ENCODE measurements around the gene CFAP210. TPM values are rescaled to one million over a fixed set of nuclear protein-coding genes. Genes with fewer than 3 reads are reported as not detected.

The CFAP210 gene
- total and polyA plus RNA-seq, 9 of the 15 experiments (the other 6 are each of a cell fraction or from before 2014, with no cell fraction given) = 0.75 to 3.6 (median 1.3) TPM

GRCh38 chr2:169734169-169734847, 40.1 kb upstream of the CFAP210 start (continued):
- TF ChIP-seq, protein P1, sequence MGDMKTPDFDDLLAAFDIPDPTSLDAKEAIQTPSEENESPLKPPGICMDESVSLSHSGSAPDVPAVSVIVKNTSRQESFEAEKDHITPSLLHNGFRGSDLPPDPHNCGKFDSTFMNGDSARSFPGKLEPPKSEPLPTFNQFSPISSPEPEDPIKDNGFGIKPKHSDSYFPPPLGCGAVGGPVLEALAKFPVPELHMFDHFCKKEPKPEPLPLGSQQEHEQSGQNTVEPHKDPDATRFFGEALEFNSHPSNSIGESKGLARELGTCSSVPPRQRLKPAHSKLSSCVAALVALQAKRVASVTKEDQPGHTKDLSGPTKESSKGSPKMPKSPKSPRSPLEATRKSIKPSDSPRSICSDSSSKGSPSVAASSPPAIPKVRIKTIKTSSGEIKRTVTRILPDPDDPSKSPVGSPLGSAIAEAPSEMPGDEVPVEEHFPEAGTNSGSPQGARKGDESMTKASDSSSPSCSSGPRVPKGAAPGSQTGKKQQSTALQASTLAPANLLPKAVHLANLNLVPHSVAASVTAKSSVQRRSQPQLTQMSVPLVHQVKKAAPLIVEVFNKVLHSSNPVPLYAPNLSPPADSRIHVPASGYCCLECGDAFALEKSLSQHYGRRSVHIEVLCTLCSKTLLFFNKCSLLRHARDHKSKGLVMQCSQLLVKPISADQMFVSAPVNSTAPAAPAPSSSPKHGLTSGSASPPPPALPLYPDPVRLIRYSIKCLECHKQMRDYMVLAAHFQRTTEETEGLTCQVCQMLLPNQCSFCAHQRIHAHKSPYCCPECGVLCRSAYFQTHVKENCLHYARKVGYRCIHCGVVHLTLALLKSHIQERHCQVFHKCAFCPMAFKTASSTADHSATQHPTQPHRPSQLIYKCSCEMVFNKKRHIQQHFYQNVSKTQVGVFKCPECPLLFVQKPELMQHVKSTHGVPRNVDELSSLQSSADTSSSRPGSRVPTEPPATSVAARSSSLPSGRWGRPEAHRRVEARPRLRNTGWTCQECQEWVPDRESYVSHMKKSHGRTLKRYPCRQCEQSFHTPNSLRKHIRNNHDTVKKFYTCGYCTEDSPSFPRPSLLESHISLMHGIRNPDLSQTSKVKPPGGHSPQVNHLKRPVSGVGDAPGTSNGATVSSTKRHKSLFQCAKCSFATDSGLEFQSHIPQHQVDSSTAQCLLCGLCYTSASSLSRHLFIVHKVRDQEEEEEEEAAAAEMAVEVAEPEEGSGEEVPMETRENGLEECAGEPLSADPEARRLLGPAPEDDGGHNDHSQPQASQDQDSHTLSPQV (IDR thresholded peaks at IDR 0.05) = peak; percentile 9; the same call in 1 of the 2 replicates
- TF ChIP-seq YY1 (IDR thresholded peaks at IDR 0.05; ENCODE audit: borderline replicate concordance in 1 of 3, control insufficient read depth in 1 of 3, extremely low read depth in 1 of 3, insufficient read depth in 3 of 3, insufficient read length in 1 of 3, insufficient replicate concordance in 2 of 3, low read depth in 1 of 3, low read length in 2 of 3) (peak; percentile 22 to 82 (median 58)), ZFX (CRISPR knock-in tag; IDR thresholded peaks at IDR 0.05) (peak; percentile 27), L3MBTL2 (IDR thresholded peaks at IDR 0.05) (peak; percentile 8), E2F3 (CRISPR knock-in tag; IDR thresholded peaks at IDR 0.05) (0 out of 2 replicates have a peak, but pooled peaks have one; percentile 14), SIN3A (IDR thresholded peaks at IDR 0.05; ENCODE audit: borderline replicate concordance in 2 of 2, control insufficient read depth in 1 of 2, low read depth in 2 of 2, low read length in 2 of 2) (peak in 1 of 2 experiments; percentile 8; a peak in 1 of 4 replicates), ZBTB7A (IDR thresholded peaks at IDR 0.05; ENCODE audit: borderline replicate concordance, control insufficient read depth, low read depth, low read length) (peak; percentile 92), ZNF444 (CRISPR knock-in tag; IDR thresholded peaks at IDR 0.05) (0 out of 2 replicates have a peak, but pooled peaks have one; percentile 17), CBFB (CRISPR knock-in tag; IDR thresholded peaks at IDR 0.05) (no peak)
- TF ChIP-seq, protein P2, sequence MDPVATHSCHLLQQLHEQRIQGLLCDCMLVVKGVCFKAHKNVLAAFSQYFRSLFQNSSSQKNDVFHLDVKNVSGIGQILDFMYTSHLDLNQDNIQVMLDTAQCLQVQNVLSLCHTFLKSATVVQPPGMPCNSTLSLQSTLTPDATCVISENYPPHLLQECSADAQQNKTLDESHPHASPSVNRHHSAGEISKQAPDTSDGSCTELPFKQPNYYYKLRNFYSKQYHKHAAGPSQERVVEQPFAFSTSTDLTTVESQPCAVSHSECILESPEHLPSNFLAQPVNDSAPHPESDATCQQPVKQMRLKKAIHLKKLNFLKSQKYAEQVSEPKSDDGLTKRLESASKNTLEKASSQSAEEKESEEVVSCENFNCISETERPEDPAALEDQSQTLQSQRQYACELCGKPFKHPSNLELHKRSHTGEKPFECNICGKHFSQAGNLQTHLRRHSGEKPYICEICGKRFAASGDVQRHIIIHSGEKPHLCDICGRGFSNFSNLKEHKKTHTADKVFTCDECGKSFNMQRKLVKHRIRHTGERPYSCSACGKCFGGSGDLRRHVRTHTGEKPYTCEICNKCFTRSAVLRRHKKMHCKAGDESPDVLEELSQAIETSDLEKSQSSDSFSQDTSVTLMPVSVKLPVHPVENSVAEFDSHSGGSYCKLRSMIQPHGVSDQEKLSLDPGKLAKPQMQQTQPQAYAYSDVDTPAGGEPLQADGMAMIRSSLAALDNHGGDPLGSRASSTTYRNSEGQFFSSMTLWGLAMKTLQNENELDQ (CRISPR knock-in tag; IDR thresholded peaks at IDR 0.05; ENCODE audit: borderline replicate concordance) = no peak
- TF ChIP-seq, protein P3, sequence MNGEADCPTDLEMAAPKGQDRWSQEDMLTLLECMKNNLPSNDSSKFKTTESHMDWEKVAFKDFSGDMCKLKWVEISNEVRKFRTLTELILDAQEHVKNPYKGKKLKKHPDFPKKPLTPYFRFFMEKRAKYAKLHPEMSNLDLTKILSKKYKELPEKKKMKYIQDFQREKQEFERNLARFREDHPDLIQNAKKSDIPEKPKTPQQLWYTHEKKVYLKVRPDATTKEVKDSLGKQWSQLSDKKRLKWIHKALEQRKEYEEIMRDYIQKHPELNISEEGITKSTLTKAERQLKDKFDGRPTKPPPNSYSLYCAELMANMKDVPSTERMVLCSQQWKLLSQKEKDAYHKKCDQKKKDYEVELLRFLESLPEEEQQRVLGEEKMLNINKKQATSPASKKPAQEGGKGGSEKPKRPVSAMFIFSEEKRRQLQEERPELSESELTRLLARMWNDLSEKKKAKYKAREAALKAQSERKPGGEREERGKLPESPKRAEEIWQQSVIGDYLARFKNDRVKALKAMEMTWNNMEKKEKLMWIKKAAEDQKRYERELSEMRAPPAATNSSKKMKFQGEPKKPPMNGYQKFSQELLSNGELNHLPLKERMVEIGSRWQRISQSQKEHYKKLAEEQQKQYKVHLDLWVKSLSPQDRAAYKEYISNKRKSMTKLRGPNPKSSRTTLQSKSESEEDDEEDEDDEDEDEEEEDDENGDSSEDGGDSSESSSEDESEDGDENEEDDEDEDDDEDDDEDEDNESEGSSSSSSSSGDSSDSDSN (IDR thresholded peaks at IDR 0.05; ENCODE audit: borderline replicate concordance in 1 of 2, low read depth in 2 of 2, low read length in 2 of 2) = peak in 1 of 2 experiments; percentile 20; a peak in 2 of 4 replicates
- TF ChIP-seq, protein P4, sequence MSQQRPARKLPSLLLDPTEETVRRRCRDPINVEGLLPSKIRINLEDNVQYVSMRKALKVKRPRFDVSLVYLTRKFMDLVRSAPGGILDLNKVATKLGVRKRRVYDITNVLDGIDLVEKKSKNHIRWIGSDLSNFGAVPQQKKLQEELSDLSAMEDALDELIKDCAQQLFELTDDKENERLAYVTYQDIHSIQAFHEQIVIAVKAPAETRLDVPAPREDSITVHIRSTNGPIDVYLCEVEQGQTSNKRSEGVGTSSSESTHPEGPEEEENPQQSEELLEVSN (IDR thresholded peaks at IDR 0.05; ENCODE audit: borderline replicate concordance in 1 of 2, extremely low read depth in 1 of 2, insufficient read depth in 1 of 2, insufficient read length in 1 of 2, low read depth in 1 of 2, low read length in 1 of 2, poor library complexity in 1 of 2, severe bottlenecking in 1 of 2) = peak; percentile 66 to 96
